ENCODE data around the gene DIPK1A.
A peak's percentile ranks its signal among the peaks of the same experiment; 100 is the strongest.

The DIPK1A gene

GRCh38 chr1:92842082-92843045 lies 118.9 kb downstream of the DIPK1A start:
- DNase-seq (ENCODE audit: low read depth, low spot score), result no peak

GRCh38 chr1:92840600-92840999 lies 120.7 kb downstream of the DIPK1A start:
- no peak for DNase-seq (ENCODE audit: low read depth, low spot score)

GRCh38 chr1:92839442-92839841 lies 121.8 kb downstream of the DIPK1A start:
- no peak for DNase-seq (ENCODE audit: low read depth, low spot score)

GRCh38 chr1:92838519-92838918 lies 122.7 kb downstream of the DIPK1A start:
- no peak for DNase-seq (ENCODE audit: low read depth, low spot score)

- DNase-seq (ENCODE audit: low read depth, low spot score), result no peak
Observed at GRCh38 chr1:92837062-92837461, 124.2 kb downstream of the DIPK1A start.

GRCh38 chr1:92834617-92835016 lies 126.6 kb downstream of the DIPK1A start:
- no peak for DNase-seq (ENCODE audit: low read depth, low spot score)

GRCh38 chr1:92833840-92834239 lies 127.4 kb downstream of the DIPK1A start:
- DNase-seq (ENCODE audit: low read depth, low spot score), result no peak

- no peak for DNase-seq (ENCODE audit: low read depth, low spot score)
Observed at GRCh38 chr1:92832537-92833114, 128.6 kb downstream of the DIPK1A start.

GRCh38 chr1:92831762-92832536 lies 129.3 kb downstream of the DIPK1A start, which contains the start of gene RPL5:
Gene RPL5 (plus strand): TSS chr1:92832040. CDS start chr1:92832115, 75 bp downstream.
- peak; percentile 94 for DNase-seq (ENCODE audit: low read depth, low spot score)

GRCh38 chr1:92831368-92831761 lies 129.9 kb downstream of the DIPK1A start:
- no peak for DNase-seq (ENCODE audit: low read depth, low spot score)

GRCh38 chr1:92826792-92827191 lies 134.5 kb downstream of the DIPK1A start:
- DNase-seq (ENCODE audit: low read depth, low spot score), result no peak

GRCh38 chr1:92822879-92823278 lies 138.4 kb downstream of the DIPK1A start:
- no peak for DNase-seq (ENCODE audit: low read depth, low spot score)

GRCh38 chr1:92820551-92820950 lies 140.7 kb downstream of the DIPK1A start:
- no peak for DNase-seq (ENCODE audit: low read depth, low spot score)

GRCh38 chr1:92820024-92820423 lies 141.2 kb downstream of the DIPK1A start:
- no peak for DNase-seq (ENCODE audit: low read depth, low spot score)

GRCh38 chr1:92817986-92818764 lies 143.1 kb downstream of the DIPK1A start:
- no peak for DNase-seq (ENCODE audit: low read depth, low spot score)

- no peak for DNase-seq (ENCODE audit: low read depth, low spot score)
Observed at GRCh38 chr1:92817137-92817697, 144.0 kb downstream of the DIPK1A start.

- DNase-seq (ENCODE audit: low read depth, low spot score), result no peak
Observed at GRCh38 chr1:92816732-92817131, 144.5 kb downstream of the DIPK1A start.

GRCh38 chr1:92808381-92808780 lies 152.9 kb downstream of the DIPK1A start:
- no peak for DNase-seq (ENCODE audit: low read depth, low spot score)

GRCh38 chr1:92805216-92805615 lies 156.0 kb downstream of the DIPK1A start:
- DNase-seq (ENCODE audit: low read depth, low spot score), result no peak

GRCh38 chr1:92804721-92805201 lies 156.5 kb downstream of the DIPK1A start:
- no peak for DNase-seq (ENCODE audit: low read depth, low spot score)

Data from smooth muscle cell of the brain vasculature (primary cell).